Neural cell (in vitro differentiated cells): ENCODE measurements around the gene WNT2B.

Source experiments
- EZH2 ChIP-seq: fragments of 200-600, 300-800 bp; shearing (Covaris generic), sonication (generic); IDR thresholded peaks from 2 replicates; pipeline ENCODE4 v1.6.1; 2014; ENCODE audit warnings: antibody characterized with exemption, low read length, borderline replicate concordance, mild to moderate bottlenecking; ENCODE audit not compliant: insufficient read depth, poor library complexity, severe bottlenecking
- MXI1 ChIP-seq: fragments of 450-650 bp; conservative IDR thresholded peaks from 2 replicates; pipeline ENCODE4 v1.6.1; 2014; ENCODE audit warnings: antibody characterized with exemption, mild to moderate bottlenecking; ENCODE audit not compliant: poor library complexity, severe bottlenecking
- POLR2AphosphoS5 ChIP-seq: IDR thresholded peaks from 2 replicates; pipeline ENCODE4 v1.6.1; 2012
- REST ChIP-seq: IDR thresholded peaks from 2 replicates; pipeline ENCODE4 v1.6.1; 2012; ENCODE audit warnings: borderline replicate concordance
- TAF1 ChIP-seq: IDR thresholded peaks from 2 replicates; pipeline ENCODE4 v1.6.1; 2012; ENCODE audit warnings: low read depth

GRCh38 chr1:112536561-112536960 lies 27.8 kb downstream of the WNT2B start:
- TF ChIP-seq TAF1 (no peak), MXI1 (no peak), REST (no peak), EZH2 (no peak), POLR2AphosphoS5 (no peak)
